OCI-LY3 (cell line): ENCODE data around the gene PCSK5.

Source experiments
- CTCF ChIP-seq: fragments of 200-600, 300-600 bp; sonication (generic); IDR thresholded peaks from 2 replicates; pipeline ENCODE4 v1.5.1; 2014; ENCODE audit warnings: antibody characterized with exemption, low read length, low read depth
- EZH2phosphoT487 ChIP-seq: fragments of 200-600 bp; shearing (Covaris generic); IDR thresholded peaks from 2 replicates; pipeline ENCODE4 v1.6.1; 2018; ENCODE audit warnings: antibody characterized with exemption, mixed run types, low read depth

DNA sequence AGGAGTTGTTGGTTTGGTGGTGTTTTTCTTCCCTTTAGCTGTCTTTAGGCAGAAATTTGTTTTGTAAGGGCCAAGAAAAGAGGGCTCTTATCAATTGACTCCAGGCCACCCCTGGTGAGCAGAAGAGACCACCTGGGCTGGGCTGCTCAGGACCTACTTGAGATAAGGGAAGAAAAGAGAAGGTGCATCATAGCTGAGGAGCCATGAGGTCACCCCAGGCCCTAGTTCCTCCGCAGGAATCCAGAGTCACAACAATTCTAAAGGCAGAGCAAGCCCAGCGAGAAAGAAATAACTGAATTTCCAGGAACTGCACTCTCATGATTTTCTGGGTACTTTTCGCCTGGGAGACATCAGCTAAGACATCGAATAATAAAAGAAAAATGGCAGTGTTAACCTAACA lies 468.9 kb downstream of the PCSK5 start:
- TF ChIP-seq CTCF (no peak), EZH2phosphoT487 (no peak)
